ENCODE data around the gene ASB7.
A peak's percentile ranks its signal among the peaks of the same experiment; 100 is the strongest.

The ASB7 gene

GRCh38 chr15:100597862-100598261 is 4.5 kb upstream of the ASB7 start:
- no peak for DNase-seq (ENCODE audit: low read depth)

- no peak for DNase-seq (ENCODE audit: low read depth)
Observed at GRCh38 chr15:100598655-100599054, 3.7 kb upstream of the ASB7 start.

- peak; percentile 36 for DNase-seq (ENCODE audit: low read depth)
Observed at GRCh38 chr15:100601163-100601562, 1.2 kb upstream of the ASB7 start.

GRCh38 chr15:100601617-100602063 is 749 bp upstream of the ASB7 start:
- DNase-seq (ENCODE audit: low read depth) = no peak

GRCh38 chr15:100602823-100603393 is 519 bp downstream of the ASB7 start:
- DNase-seq (ENCODE audit: low read depth) = peak; percentile 39

GRCh38 chr15:100612539-100612938 is 10.2 kb downstream of the ASB7 start:
- no peak for DNase-seq (ENCODE audit: low read depth)

- DNase-seq (ENCODE audit: low read depth) = no peak
Observed at GRCh38 chr15:100613208-100613607, 10.8 kb downstream of the ASB7 start.

- DNase-seq (ENCODE audit: low read depth) = no peak
Observed at GRCh38 chr15:100614336-100614735, 11.9 kb downstream of the ASB7 start.

GRCh38 chr15:100614918-100615317 is 12.5 kb downstream of the ASB7 start:
- DNase-seq (ENCODE audit: low read depth) = no peak

- DNase-seq (ENCODE audit: low read depth) = no peak
Observed at GRCh38 chr15:100615801-100616200, 13.4 kb downstream of the ASB7 start.

- DNase-seq (ENCODE audit: low read depth) = no peak
Observed at GRCh38 chr15:100616700-100617099, 14.3 kb downstream of the ASB7 start.

GRCh38 chr15:100623301-100623700 is 20.9 kb downstream of the ASB7 start:
- DNase-seq (ENCODE audit: low read depth) = no peak

GRCh38 chr15:100627789-100628395 is 25.5 kb downstream of the ASB7 start:
- peak; percentile 21 for DNase-seq (ENCODE audit: low read depth)

GRCh38 chr15:100628746-100629145 is 26.4 kb downstream of the ASB7 start:
- no peak for DNase-seq (ENCODE audit: low read depth)

GRCh38 chr15:100631831-100632230 is 29.4 kb downstream of the ASB7 start:
- no peak for DNase-seq (ENCODE audit: low read depth)

- no peak for DNase-seq (ENCODE audit: low read depth)
Observed at GRCh38 chr15:100633763-100634075, 31.3 kb downstream of the ASB7 start.

GRCh38 chr15:100635406-100636071 is 33.1 kb downstream of the ASB7 start:
- no peak for DNase-seq (ENCODE audit: low read depth)

- no peak for DNase-seq (ENCODE audit: low read depth)
Observed at GRCh38 chr15:100638177-100638730, 35.9 kb downstream of the ASB7 start.

GRCh38 chr15:100642213-100642949 is 40.0 kb downstream of the ASB7 start:
- DNase-seq (ENCODE audit: low read depth) = no peak

GRCh38 chr15:100642950-100643338 is 40.6 kb downstream of the ASB7 start:
- DNase-seq (ENCODE audit: low read depth) = no peak

- no peak for DNase-seq (ENCODE audit: low read depth)
Observed at GRCh38 chr15:100645671-100646070, 43.3 kb downstream of the ASB7 start.

- no peak for DNase-seq (ENCODE audit: low read depth)
Observed at GRCh38 chr15:100648951-100649350, 46.6 kb downstream of the ASB7 start.

GRCh38 chr15:100650685-100651084 is 48.3 kb downstream of the ASB7 start:
- DNase-seq (ENCODE audit: low read depth) = no peak

All from activated T-cell treated with anti-CD3 and anti-CD28 coated beads for 48 hours (primary cell).